Measurements from ENCODE around the gene HSD3B2.
A peak's percentile ranks its signal among the peaks of the same experiment; 100 is the strongest.

Gene HSD3B2

DNA sequence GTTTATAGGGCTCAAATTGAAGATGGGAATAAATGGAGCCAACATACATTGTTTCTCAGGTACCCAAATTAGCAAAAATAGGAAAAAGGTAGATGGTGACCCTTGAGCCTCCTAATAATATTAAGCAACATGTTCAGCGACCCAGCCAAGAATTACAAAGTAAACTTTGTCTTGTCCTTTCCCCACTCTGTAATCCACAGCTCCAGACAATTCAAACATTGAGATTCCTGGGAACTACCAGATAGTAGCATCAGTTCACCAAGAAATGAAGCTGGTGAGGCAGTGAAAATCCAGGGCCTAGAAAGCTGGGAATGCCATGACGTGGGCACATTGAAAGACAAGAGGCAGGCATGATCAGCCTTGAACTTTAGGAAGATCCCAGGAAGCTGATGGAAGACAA is 34.6 kb upstream of the HSD3B2 start:
- H3K4me3 ChIP-seq (ENCODE audit: low read length): no peak overlapping the region
- DNase-seq (ENCODE audit: low read depth): no peak
- TF ChIP-seq, protein P1, sequence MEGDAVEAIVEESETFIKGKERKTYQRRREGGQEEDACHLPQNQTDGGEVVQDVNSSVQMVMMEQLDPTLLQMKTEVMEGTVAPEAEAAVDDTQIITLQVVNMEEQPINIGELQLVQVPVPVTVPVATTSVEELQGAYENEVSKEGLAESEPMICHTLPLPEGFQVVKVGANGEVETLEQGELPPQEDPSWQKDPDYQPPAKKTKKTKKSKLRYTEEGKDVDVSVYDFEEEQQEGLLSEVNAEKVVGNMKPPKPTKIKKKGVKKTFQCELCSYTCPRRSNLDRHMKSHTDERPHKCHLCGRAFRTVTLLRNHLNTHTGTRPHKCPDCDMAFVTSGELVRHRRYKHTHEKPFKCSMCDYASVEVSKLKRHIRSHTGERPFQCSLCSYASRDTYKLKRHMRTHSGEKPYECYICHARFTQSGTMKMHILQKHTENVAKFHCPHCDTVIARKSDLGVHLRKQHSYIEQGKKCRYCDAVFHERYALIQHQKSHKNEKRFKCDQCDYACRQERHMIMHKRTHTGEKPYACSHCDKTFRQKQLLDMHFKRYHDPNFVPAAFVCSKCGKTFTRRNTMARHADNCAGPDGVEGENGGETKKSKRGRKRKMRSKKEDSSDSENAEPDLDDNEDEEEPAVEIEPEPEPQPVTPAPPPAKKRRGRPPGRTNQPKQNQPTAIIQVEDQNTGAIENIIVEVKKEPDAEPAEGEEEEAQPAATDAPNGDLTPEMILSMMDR (IDR thresholded peaks at IDR 0.05; ENCODE audit: insufficient read depth, low read depth, low read length, missing control alignments): no peak

DNA sequence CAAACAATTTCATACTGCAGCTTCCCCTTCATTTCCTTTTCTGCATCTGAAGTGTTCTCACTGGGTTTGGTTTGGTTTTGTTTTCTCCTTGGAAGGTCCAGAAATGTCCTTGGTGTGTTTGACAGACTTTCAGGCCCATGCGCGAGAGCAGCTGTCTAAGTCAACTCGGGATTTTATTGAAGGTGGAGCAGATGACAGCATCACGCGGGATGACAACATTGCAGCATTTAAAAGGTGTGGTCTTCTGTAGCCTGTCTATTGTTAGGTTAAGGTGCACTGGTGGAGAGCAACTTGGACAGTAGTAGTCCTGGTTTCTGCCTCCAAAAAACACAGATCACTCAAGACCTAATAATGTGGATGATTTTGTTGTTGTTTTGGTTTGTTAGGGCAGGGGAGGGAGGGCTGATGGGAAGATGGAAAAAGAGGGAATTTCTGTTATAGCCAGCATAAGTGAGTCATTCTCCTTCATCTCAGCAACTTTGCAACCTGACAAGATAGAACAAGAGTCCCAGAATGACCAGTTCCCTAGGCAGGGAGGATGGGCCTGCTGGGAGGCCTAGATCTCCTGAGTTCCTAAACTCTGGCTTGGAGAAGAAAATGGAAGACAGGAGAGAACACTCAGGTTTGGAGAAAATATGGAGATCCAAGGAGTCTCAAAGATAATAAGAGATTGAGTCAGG is 33.8 kb upstream of the HSD3B2 start:
- DNase-seq (ENCODE audit: low read depth): peak; percentile 55
- H3K4me3 ChIP-seq (ENCODE audit: low read length): no peak overlapping the region
- TF ChIP-seq, protein P1 (IDR thresholded peaks at IDR 0.05; ENCODE audit: insufficient read depth, low read depth, low read length, missing control alignments): no peak

DNA sequence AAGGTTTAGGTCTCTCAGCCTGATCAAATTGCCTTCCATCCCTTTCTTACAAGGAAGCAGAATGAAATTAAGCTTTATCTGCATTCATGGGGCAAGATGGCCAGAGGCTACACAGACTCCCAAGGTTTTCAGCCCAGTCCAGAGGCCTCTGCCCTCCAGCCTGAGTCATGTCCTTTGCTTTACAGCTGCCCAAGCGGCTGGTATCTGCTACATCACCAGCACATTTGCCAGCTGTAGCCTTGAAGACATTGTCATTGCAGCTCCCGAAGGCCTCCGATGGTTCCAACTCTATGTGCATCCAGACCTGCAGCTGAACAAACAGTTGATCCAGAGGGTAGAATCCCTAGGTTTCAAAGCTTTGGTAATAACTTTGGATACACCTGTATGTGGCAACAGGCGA is 30.4 kb upstream of the HSD3B2 start:
- DNase-seq (ENCODE audit: low read depth): no peak
- H3K4me3 ChIP-seq (ENCODE audit: low read length): no peak overlapping the region
- TF ChIP-seq, protein P1 (IDR thresholded peaks at IDR 0.05; ENCODE audit: insufficient read depth, low read depth, low read length, missing control alignments): no peak

DNA sequence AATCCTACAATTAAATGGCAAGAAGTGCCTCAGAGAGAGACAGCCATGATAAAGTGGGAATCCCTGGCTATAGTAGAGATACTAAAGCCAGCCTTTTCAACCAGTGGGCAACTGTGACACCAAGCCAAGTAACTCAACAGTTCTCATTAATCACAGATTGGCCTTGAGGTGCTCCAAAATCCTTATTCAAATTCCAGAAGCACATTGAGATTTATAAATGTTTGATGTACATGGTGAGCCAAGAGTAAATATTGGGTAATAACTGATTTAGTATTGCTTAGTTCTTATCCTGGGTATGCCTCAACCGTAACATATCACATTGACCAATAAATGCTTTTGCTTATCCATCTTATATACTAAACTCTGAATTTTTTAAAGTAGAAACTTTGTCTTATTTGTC is 29.3 kb upstream of the HSD3B2 start:
- TF ChIP-seq, protein P1 (IDR thresholded peaks at IDR 0.05; ENCODE audit: insufficient read depth, low read depth, low read length, missing control alignments): no peak
- no peak overlapping the region for H3K4me3 ChIP-seq (ENCODE audit: low read length)
- DNase-seq (ENCODE audit: low read depth): no peak

DNA sequence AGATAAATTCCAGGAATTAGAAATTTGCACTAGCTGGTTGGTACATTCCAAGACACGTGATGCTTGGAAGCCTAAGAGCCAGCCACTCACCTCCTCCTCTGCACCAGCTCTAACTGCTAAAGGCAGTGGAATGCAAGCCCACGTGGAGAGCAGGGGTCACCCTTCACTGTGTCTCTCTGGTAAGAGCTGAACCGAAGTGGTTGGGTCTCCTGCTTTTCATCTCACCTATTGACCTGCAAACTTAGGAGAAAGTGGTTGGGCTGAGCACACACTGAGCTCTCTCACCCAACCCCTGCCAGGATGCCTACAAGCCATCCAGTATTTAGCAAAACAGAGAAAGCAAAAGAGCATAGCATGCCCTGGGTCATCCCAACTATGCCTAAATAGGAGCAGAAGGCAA is 27.1 kb upstream of the HSD3B2 start:
- no peak for DNase-seq (ENCODE audit: low read depth)
- TF ChIP-seq, protein P1 (IDR thresholded peaks at IDR 0.05; ENCODE audit: insufficient read depth, low read depth, low read length, missing control alignments): no peak

DNA sequence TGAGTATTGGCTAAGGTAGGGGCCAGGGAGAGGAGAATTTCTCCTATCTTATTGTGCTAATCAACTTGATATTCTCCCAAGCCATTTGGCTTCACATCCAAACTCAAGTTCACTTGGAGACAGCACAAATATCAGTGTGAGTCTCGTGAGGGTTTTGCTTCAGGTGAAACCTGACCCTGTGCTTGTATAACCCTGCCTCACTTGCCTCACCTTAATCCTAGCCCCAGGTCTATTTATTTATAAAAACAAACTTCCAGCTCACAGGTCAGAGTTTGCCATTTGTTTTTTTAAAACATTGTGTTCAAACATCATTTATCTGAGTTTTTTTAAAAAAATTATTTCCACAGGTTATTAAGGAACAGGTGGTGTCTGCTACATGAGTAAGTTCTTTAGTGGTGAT is 26.5 kb upstream of the HSD3B2 start:
- TF ChIP-seq, protein P1 (IDR thresholded peaks at IDR 0.05; ENCODE audit: insufficient read depth, low read depth, low read length, missing control alignments): no peak
- DNase-seq (ENCODE audit: low read depth): no peak
- no peak overlapping the region for H3K4me3 ChIP-seq (ENCODE audit: low read length)

More for the DNA sequence above, 27.1 kb upstream of the HSD3B2 start:
- no peak overlapping the region for H3K4me3 ChIP-seq (ENCODE audit: low read length)

DNA sequence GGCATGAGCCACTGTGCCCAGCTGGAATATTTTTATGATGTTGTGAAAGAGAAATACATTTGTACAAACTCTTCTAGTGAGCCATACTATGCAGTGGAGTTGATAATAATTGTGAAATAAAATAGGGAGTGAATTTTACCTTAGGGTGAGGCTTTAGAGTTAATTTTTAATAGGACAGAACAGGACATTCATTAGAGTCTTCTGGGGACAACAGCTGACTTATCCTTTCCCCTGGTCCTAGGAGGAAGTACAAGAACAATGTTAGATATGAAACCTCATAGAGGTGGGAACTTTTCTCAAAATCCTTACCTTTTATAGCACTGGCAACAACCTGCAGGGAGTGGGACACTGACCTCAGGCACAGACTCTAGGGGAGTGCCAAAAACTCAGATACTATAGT is 24.4 kb upstream of the HSD3B2 start:
- DNase-seq (ENCODE audit: low read depth): no peak
- H3K4me3 ChIP-seq (ENCODE audit: low read length): no peak overlapping the region
- TF ChIP-seq, protein P1 (IDR thresholded peaks at IDR 0.05; ENCODE audit: insufficient read depth, low read depth, low read length, missing control alignments): no peak

All from epithelial cell of esophagus (primary cell).